ENCODE data around the gene CTNNB1. TPM values are rescaled to one million over a fixed set of nuclear protein-coding genes. Genes with fewer than 3 reads are reported as not detected.

The CTNNB1 gene
- total and polyA plus RNA-seq, 4 donors = 63.3 to 265 (median 151) TPM

DNA sequence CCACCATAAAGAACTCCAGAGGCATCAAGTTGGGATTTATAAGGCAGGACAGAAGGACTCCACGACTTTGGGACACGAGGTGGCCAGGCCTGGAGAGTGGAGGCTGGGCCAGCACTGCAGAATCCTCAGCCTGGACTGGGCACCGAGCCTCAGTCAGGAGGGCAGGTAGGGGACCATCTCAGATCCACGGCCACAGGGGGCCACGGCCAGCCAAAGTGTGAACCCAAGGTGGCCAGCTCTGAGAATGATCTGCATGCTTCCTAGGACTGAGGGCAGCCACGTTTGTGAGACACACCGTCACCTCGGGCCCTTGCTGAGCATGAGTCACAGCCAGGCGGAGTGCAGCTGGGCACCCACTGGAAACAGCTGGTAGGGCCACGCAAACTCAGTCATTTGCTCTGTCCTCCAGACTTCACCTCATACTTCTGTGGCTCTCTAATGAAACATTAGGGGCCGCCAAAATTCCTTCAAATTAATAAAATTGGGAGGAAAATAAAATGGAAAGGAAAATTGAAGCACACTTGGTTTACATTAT is 65.8 kb downstream of the CTNNB1 start:
- TF ChIP-seq JUND (IDR thresholded peaks at IDR 0.05) (no peak), CTCF (IDR thresholded peaks at IDR 0.05; ENCODE audit: low read depth, low read length, missing input control) (no peak), YY1 (IDR thresholded peaks at IDR 0.05) (no peak), ZBTB33 (IDR thresholded peaks at IDR 0.05) (no peak), RAD21 (IDR thresholded peaks at IDR 0.05) (no peak), GABPA (IDR thresholded peaks at IDR 0.05 in 1 of 2, conservative IDR thresholded peaks at IDR 0.05 in 1 of 2) (no peak), FOXA1 (IDR thresholded peaks at IDR 0.05) (no peak)
- 90% methylated on average over 11 of the region's 11 CpGs for WGBS

GRCh38 chr3:41265823-41266273 is 66.5 kb downstream of the CTNNB1 start:
- WGBS = 68% methylated on average over 3 of the region's 3 CpGs
- no peak for DNase-seq (ENCODE audit: low spot score)

More for the DNA sequence above, 65.8 kb downstream of the CTNNB1 start:
- no peak overlapping the region for H3K9ac ChIP-seq (ENCODE audit: low read depth in 1 of 2, low read length in 2 of 2)
- DNase-seq (ENCODE audit: low spot score) = no peak
- no peak overlapping the region for H3K27ac ChIP-seq (ENCODE audit: low read depth in 1 of 2, low read length in 2 of 2)
- no peak overlapping the region for H3K4me3 ChIP-seq (ENCODE audit: low read depth in 1 of 3, low read length in 3 of 3)
- H3K4me1 ChIP-seq (ENCODE audit: control insufficient read depth in 4 of 4, insufficient read depth in 4 of 4, low read length in 3 of 4) = no peaks in the 10 kb centered on the region
- no peaks in the 10 kb centered on the region for H3K9me3 ChIP-seq (ENCODE audit: control insufficient read depth in 4 of 4, low read length in 3 of 4)
- no peaks in the 10 kb centered on the region for H3K36me3 ChIP-seq (ENCODE audit: control insufficient read depth in 4 of 4, insufficient read depth in 3 of 4, low read depth in 1 of 4, low read length in 3 of 4)
- no peaks in the 10 kb centered on the region for H3K27me3 ChIP-seq (ENCODE audit: control insufficient read depth in 4 of 4, insufficient read depth in 4 of 4, low read length in 3 of 4)

DNA sequence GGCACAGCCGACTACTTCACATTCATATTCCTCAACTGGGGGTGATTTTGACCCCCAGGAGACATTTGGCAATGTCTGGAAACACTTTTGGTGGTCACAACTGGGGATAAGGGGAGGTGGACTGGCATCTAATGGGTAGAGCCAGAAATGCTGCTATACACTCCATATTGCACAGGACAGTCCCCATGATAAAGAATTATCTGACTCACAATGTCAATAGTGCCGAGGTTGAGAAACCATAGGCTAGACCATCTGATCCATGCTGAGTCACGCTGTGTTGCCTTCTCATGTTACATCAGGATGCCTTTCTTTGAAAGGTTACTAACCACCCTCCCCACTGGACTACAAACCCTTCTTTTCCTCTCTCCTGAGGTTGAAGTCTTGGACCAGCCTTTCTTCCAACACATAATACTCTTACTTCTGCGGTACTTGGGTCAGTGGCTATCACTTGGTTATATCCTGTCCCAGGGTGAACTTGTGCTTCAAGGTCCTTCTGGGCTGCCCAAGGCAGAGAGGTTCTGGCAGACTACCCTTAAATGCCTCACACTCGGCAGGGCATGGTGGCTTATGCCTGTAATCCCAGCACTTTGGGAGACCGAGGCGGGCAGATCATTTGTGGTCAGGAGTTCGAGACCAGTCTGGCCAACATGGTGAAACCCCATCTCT is 68.8 kb downstream of the CTNNB1 start:
- no peak overlapping the region for H3K27ac ChIP-seq (ENCODE audit: low read depth in 1 of 2, low read length in 2 of 2)
- peaks cover 0 to 3% (median 1%) of the 10 kb centered on the region in 4 donors for H3K9me3 ChIP-seq (ENCODE audit: control insufficient read depth in 4 of 4, low read length in 3 of 4)
- no peak overlapping the region for H3K4me3 ChIP-seq (ENCODE audit: low read depth in 1 of 3, low read length in 3 of 3)
- no peak for DNase-seq (ENCODE audit: low spot score)
- no peak overlapping the region for H3K9ac ChIP-seq (ENCODE audit: low read depth in 1 of 2, low read length in 2 of 2)
- WGBS = 94% methylated on average over 8 of the region's 8 CpGs
- H3K27me3 ChIP-seq (ENCODE audit: control insufficient read depth in 4 of 4, insufficient read depth in 4 of 4, low read length in 3 of 4) = no peaks in the 10 kb centered on the region
- H3K4me1 ChIP-seq (ENCODE audit: control insufficient read depth in 4 of 4, insufficient read depth in 4 of 4, low read length in 3 of 4) = no peaks in the 10 kb centered on the region
- H3K36me3 ChIP-seq (ENCODE audit: control insufficient read depth in 4 of 4, insufficient read depth in 3 of 4, low read depth in 1 of 4, low read length in 3 of 4) = peaks cover 0 to 2% (median 0%) of the 10 kb centered on the region in 4 donors
- no peak for TF ChIP-seq FOXA2 (IDR thresholded peaks at IDR 0.05)
- TF ChIP-seq, protein P1, sequence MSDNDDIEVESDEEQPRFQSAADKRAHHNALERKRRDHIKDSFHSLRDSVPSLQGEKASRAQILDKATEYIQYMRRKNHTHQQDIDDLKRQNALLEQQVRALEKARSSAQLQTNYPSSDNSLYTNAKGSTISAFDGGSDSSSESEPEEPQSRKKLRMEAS (IDR thresholded peaks at IDR 0.05) = no peak
- no peak for TF ChIP-seq NR2F2 (IDR thresholded peaks at IDR 0.05)
- TF ChIP-seq CTCF (IDR thresholded peaks at IDR 0.05; ENCODE audit: low read depth, low read length, missing input control) = no peak
- no peak for TF ChIP-seq ZBTB33 (IDR thresholded peaks at IDR 0.05)
- no peak for TF ChIP-seq TAF1 (conservative IDR thresholded peaks at IDR 0.05)

More at GRCh38 chr3:41265823-41266273, 66.5 kb downstream of the CTNNB1 start:
- no peak overlapping the region for H3K27ac ChIP-seq (ENCODE audit: low read depth in 1 of 2, low read length in 2 of 2)
- no peaks in the 10 kb centered on the region for H3K36me3 ChIP-seq (ENCODE audit: control insufficient read depth in 4 of 4, insufficient read depth in 3 of 4, low read depth in 1 of 4, low read length in 3 of 4)
- H3K4me3 ChIP-seq (ENCODE audit: low read depth in 1 of 3, low read length in 3 of 3) = no peak overlapping the region
- H3K9me3 ChIP-seq (ENCODE audit: control insufficient read depth in 4 of 4, low read length in 3 of 4) = no peaks in the 10 kb centered on the region
- no peak overlapping the region for H3K9ac ChIP-seq (ENCODE audit: low read depth in 1 of 2, low read length in 2 of 2)
- TF ChIP-seq RAD21 (IDR thresholded peaks at IDR 0.05) (no peak), SP1 (IDR thresholded peaks at IDR 0.05) (no peak), TAF1 (conservative IDR thresholded peaks at IDR 0.05) (no peak), RXRA (IDR thresholded peaks at IDR 0.05) (no peak), HNF4G (IDR thresholded peaks at IDR 0.05) (no peak)
- TF ChIP-seq, protein P2, sequence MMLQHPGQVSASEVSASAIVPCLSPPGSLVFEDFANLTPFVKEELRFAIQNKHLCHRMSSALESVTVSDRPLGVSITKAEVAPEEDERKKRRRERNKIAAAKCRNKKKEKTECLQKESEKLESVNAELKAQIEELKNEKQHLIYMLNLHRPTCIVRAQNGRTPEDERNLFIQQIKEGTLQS (IDR thresholded peaks at IDR 0.05) = no peak
- no peaks in the 10 kb centered on the region for H3K4me1 ChIP-seq (ENCODE audit: control insufficient read depth in 4 of 4, insufficient read depth in 4 of 4, low read length in 3 of 4)
- H3K27me3 ChIP-seq (ENCODE audit: control insufficient read depth in 4 of 4, insufficient read depth in 4 of 4, low read length in 3 of 4) = no peaks in the 10 kb centered on the region
